Activated T-helper 1 cell treated with Interleukin-2 at 50 U/mL for 16 hours (primary cell): ENCODE results near the gene PTPRN2.
A peak's percentile ranks its signal among the peaks of the same experiment; 100 is the strongest.

Experiments used
- DNase-seq: peaks from one replicate; pipeline ENCODE4 v3.0.0-alpha.2; 2020; ENCODE audit warnings: low read depth

PTPRN2 gene

DNA sequence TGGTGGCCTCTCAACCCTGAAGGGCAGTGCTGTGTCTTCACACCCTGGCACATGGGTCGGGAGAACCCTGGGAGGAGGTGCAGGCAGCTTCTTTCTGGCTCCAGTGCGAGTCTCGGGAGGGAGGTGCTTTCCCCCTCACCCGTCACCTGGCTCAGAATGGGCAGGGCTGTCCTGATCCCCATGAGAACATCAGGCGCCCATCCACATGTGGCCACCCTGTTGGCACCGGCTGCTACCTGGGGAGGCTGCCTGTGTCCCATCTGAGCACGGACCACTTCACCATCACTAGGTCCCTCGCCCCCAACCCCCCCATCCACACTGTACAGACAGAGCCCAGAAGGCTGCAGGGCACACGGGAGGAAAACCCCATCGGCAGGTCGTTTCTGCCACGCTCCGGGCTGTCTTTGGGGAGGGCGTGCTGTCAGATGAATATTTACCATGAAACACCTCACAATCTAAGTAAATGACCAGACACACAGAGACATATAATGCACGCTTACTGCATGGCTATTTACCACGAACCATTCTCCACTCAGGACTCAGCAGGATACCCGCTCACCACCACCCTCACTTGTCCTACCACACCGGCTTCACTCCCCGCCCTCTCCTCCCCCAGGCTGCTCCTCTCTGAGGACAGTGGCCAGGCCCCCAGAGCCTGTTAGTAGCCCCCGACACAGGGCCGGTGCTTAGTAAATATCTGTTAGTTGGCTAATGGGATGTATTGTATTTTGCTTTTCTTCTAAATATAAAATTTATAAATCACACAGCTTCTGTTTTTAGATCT, 968.6 kb downstream of the PTPRN2 start:
- no peak for DNase-seq

DNA sequence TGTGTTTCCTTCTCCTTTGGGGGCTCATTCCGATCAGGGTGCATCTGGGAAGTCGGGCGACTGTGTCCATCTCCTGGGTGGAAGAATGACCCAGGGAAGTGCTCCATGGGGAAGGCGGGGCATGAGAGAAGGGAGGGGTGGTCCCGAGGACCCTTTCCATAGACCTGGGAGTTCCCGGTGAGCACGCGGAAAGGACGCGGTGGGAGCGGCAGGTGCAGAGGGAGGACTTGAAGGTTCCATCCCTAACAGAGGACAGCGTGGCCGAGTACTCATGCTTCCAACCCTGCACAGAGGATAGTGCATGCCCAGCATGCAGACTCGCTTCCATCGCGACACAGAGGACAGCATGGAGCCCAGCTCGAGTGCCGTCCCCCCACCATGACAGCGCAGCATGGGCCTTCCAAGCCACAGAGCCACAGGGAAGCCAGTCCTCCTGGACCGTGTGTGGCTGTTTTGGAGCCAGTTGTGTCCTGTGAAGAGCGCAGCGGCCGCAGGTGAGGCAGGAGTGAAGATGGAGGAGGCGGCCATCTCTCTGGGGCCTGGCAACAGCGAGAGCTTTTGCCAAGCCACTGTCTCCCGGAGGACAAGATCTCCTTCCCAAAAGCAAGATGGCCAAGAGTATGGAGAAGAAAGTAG, 969.4 kb downstream of the PTPRN2 start:
- no peak for DNase-seq

DNA sequence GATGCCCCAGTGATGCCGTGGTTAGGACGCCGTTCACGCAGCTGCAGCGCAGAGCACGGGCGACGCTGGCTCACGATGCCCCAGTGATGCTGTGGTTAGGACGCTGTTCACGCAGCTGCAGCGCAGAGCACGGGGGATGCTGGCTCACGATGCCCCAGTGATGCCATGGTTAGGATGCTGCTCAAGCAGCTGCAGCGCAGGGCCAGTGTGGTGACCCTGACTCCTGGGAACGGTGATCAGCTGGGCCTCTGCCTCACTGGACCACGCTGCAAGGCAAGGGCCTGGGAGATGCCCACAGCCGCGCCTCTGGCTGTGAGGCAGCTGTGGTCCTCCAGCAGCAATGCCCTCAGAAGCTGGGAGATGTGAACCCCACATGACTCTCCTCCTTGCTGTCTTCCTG, 970.2 kb downstream of the PTPRN2 start:
- no peak for DNase-seq

DNA sequence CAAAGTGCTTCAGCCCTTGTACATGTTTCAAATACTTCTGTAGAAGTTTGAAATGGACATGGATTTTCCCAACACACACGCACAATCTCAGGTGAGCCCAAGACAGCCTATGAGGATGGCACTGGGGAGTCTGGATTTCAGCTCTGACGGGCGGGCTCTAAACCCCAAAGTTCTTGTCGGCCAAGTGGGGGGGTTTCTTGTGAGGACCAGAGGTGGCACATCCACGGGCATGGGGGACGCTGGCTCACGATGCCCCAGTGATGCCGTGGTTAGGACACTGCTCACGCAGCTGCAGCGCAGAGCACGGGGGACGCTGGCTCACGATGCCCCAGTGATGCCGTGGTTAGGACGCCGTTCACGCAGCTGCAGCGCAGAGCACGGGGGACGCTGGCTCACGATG, 970.7 kb downstream of the PTPRN2 start:
- no peak for DNase-seq

DNA sequence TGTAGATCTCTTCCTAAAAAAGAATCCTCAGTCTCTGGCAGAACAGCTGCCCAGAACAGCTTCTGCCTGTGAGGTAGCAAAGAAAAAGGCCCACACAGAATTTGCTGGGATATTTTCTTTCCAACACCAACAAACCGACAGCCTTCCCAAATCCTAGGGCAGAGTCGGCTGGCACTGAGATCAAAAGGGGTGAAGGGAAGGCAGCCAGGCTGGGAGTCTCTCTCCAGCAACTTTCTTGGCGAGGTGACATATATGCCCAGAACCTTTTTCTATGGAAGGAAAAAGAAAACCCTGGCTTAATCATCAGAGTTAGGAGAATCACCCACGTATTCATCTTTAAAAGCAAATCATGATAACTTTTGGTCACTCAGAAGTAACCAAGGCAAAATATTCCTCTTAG, 971.2 kb downstream of the PTPRN2 start:
- no peak for DNase-seq

DNA sequence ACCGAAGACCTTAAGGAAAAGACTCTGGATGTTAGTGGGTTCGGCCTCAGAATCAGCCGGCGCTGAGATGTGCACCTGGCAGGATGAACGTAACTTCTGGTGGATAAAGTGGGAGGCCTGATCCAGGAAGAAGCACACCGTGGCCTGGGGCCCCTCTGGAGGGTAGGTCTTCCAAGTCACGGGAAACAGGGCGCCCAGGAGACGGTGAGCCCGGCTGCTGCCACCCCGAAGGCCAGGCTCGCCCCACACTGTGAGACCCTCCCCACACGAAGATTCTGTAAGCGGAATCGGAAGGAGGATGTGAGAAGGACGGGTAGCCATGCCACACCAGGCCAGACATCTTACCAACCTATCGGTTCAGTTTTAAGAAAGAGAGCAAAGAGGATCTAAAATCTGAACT, 971.8 kb downstream of the PTPRN2 start:
- no peak for DNase-seq

DNA sequence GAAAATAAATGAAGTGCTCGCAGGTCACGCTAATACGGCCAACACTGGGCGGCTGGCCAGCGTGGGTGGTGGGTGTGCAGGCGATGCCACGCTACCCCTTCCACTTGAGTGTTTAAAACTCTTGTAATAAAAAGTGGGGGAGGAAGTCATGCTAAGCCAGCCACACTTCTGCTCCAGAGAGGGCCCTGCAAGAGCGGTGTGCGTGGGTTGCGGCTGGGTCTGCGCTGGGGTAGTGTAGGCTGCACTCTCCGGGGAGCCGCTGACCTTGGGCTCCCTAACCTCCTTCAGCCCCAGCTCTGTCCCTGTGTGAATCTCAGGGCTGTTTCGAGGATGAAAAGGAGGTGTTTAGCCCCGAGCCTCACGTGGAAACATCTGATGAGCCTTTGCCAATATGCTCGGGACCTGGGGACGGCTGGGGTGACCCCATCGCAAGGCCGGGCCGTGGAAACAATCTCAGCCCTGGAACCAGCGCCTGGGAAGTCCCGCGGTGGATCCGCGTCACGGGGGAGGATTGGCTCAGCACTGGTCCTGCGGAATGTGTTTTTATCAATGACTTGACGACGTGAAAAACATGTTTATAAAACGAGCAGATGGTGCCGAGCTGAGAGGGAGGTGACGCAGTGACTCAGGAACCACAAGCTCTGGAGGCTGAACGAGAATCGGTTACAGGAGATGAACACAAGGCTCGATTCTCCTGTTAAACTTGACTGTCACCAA, 972.4 kb downstream of the PTPRN2 start:
- DNase-seq, result no peak

DNA sequence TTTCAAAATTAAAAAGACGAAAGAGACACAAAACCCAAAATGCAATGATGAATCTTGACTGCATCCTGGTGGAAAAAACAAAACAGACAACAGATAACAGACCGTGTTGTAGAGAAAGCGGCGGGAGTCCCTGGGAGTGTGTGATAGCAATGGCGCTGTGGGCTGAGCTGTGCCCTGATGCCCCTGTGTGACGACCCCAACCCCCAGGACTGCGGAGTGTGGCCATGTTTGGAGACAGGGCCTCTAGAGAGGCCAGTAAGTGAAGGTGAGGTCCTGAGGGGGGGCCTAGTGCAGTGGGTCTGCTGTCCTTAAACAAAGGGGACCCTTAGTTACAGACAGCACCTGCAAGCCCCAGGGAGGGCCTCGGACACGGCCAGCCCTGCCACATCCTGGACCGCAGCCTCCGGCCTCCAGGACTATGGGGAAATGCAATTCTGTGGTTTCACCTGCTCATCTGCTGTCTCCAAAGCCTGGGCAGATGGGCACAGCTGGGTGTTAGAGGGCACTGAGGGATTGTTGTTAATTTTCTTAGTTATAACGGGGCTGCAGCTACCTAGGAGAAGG, 973.1 kb downstream of the PTPRN2 start:
- no peak for DNase-seq

DNA sequence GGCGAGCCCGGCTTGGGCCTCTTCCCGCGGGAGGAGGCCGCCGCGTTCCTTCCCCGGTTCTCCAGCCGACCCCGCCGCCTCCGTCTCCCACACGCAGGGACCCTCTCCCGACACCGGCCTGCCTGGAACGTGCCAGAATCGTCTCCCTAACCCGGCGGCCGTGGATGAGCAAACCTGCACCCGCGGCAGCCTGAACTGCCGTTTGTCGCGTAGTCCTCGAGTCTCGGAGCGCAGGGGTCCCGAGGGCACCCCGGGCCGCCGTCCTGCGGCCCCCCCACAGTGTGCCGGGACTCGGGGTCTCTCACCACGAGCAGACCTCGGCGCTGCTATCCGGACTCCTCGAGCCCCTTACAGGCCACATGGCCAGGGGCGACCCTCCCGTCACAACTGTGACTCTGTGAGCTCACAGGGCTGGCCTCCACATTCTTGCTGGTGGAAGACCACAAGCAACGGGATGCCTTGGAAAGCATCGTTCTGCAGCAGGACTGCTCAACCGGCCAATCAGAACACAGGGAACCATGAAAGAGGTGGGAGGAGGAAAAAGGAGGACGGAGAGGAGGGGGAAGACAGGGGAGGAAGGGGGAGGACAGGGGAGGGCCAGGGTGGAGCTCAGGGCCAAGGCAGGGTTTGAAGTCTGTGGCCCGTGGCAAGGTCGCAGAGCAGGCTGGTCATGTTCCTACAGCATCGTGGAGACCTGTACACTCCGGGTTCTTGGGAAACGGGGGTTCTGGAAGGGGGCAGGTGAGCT, 973.9 kb downstream of the PTPRN2 start:
- DNase-seq, result no peak

DNA sequence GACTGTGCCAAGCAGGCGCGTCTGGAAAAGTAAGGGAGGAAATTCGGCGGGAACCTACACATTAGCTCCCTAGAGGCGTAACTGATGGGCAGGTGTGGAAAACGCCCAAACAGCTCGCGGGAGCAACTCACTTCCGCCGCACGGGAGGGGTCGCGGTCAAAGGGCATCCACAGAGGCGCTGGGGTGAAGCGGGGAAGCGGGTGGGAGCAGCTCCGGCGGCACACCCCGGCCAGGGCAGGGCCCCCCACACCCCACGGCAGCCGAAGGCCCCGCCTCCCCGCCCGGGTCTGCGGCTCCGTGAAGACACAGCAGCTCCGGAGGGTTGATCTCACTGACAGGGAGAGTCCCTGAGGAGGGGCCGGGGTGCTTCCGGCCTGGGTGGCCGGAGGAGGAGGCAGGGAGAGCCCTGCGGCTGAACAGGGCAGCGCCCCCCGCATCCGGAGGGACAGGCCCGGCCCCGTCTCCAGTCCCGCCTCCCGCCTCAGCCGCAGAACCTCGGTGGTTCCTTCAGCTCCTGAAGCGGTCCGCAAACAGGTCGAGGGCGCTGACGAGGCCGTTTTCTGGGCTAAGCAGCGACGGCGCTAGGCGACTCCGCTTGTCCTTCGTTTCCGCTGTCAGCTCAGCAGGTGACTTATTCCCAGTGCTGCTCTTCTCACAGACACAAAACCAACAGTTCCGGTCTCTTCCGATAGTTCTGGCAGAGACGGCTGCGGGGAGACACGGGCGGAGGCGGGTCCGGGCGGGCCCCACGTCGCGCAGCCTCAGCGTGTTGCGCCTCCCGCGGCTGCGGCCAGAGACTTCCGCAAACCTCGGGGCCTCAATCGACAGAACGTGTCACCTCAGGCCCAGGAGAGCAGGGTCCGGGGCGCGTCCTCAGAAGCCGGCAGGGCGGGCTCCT, 974.7 kb downstream of the PTPRN2 start:
- peak; percentile 65 for DNase-seq

DNA sequence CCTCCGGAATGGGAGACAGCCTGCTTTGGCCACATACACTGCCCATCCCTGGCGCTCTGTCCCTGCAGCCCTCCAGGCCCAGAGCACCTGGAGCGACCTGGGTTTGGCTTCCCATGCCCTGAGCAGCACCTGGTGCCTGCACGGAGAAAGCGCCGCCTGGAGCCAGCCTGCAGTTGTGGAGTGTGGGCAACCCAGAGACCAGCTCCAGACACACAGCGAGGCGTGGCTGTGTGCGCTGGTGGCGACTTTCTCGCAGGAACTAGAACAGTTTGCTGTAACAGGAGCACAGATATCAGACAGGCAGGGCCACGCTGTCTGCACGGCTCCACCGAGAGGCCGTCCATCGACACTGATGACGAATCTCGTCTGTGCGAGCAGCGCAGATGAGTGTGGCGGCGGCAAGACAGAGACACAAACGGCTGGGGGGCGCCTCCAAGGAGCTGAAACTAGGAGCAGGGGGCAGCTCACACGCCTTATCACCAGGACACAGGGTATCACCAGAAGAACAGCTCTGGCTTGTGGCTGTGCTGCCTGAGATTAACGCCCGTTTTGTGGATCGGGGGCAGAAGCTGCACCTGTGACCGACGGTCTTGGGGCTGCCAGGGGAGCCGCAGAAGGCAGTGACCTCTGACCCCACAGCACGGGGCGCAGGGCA, 975.5 kb downstream of the PTPRN2 start:
- DNase-seq, result no peak

DNA sequence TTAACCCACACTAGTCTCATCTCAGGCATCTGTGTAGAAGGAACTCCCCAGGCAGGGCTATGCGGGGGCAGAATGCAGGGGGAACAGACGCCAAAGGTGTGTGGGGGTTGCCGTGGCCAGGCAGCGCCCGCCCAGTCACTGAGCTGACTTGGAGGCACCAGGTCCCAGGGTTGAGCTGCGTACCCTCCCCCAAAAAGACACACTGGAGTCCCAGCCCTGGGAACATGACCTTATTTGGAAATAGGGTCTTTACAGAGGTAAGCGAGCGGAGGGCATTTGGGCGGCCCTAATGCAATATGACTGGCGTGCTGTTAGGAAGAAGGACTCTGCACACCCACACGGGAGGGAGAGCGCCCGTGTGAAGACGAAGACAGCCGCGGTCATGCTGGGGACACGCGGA, 976.3 kb downstream of the PTPRN2 start:
- no peak for DNase-seq

DNA sequence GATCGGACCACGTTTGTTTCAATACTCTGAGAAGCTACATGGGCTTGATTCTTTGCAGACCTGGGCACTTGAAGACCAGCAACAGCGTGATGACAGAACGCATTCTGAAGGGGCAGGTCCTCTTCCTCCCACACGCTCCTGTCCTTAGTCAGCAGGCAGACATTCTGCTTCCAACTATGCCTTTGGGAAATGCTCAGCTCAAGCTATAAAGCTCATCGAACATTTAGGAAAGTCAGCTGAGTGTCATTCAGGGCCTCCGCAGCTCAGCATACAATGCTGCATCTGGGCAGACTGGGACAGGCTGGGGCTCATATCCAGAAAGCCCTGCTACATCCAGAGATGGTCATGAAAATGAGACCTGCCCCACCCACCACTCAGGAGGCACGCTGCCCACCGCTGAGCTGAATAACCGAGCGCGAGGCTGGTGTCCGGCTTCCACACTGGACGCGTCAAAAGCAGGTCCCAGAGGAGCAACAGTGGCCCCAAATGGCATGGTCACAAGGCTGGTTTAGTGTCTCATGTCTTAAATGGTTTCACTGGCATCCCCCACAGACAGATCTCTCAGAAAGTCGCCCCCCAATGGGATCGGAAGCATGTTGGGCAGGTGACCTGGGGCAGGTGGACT, 976.8 kb downstream of the PTPRN2 start:
- DNase-seq, result no peak

DNA sequence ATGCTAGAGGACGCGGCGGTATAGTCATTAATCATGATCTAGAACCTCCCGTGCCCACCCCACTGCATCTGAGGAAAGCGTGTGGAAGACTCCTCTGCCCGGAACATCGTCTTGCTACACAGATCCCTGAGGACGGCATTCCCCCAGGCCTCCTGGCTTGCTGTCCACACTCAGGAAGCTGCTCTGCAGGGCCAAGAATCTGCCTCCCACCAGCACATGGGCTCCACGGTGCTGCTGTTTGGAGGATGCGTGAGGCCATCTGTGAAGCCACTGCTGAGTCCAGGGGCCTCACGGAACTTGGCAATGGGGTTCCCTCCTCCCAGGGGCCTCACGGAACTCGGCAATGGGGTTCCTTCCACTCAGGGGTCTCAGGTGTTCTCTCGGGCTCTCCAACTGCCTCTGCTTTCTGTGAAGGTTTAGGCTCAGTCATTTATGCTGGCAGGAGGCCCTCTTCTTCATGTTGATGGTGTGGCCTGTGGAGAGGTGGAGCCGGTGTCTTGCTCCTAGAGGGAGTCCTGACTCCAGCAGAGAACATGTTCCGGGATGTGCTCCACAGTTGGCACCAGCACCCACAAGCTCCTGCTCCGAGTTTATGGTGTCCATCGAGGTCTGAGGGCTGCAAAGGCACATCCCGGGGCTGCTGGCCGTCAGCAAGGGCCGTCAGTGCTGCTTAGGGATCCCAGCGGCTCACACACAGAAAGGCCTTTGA, 977.5 kb downstream of the PTPRN2 start:
- DNase-seq, result no peak

DNA sequence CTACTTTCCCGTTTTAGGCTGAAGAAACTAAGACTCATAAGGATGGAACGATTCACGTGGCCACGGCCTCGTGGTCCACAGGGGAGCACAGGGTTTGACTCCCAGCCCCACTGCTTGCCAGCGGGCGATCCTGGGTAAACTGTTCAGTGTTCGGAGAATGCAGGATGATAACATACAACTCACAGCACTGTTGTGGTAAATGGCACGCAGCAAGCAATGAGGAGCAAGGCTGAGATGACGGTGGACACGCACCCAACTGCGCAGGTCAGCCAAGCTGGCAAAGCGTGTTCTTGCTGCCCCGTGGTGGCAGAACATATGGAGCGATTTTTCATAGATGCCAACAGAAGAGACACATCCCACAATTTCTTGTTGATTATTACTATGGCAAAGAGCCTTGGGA, 978.1 kb downstream of the PTPRN2 start:
- no peak for DNase-seq

DNA sequence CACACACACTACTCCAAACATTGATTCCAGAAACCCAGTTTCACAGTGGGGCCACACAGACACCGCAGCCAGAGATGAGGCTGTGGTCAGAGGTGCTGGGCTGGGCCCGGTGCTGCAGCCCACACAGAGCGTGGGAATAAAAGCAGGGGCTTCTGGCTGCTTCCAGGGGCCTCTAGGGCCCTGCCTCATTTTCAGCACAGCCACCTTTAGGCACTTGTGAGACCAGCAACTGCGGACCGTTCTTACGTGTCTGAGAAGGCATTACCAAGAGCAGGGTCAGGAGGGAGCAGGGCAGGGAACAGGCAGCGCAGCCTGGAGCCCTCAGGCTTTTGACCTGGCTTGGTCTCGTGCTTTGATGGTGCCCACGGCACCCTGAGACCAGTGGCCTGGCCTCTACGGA, 980.4 kb downstream of the PTPRN2 start:
- DNase-seq, result no peak

DNA sequence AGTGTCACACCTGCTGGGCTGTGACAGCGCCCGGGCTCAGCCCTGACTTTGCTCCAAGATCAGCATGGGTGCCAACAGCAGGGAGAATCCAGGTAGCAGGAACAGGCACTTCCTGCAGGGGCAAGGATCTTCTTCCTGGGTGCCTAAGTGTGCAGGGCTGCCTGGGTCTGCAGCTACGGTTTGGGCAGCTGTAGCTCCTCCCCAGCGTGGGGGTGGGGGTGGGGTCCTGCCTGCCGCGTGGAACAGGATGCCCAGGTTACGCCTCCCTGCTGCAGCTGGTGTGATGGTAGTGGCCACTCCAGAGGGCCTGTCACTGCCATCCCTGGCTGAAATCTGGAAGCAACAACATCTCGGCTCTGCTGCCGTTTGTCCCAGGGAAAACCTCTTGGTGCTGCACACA, 981.5 kb downstream of the PTPRN2 start:
- no peak for DNase-seq

DNA sequence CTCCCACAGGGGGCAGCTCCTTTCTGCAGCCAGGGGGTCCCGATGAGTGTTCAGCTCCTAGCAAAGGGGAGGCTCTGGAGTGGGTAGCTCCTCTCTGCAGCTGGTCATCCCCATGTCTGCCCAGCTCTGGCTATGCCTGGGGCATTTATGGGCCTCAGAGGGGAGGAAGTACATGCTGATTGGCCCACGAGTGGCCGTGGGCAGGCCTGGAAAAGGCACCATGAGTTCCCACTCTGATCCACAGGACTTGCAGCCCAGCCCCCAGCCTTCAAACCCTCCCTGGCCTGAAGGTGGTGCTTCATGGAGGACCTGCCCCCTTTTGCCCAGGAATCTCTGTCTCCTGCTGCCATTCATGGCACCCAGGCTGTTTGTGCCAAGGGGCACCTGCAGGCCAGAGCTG, 982.0 kb downstream of the PTPRN2 start:
- no peak for DNase-seq

DNA sequence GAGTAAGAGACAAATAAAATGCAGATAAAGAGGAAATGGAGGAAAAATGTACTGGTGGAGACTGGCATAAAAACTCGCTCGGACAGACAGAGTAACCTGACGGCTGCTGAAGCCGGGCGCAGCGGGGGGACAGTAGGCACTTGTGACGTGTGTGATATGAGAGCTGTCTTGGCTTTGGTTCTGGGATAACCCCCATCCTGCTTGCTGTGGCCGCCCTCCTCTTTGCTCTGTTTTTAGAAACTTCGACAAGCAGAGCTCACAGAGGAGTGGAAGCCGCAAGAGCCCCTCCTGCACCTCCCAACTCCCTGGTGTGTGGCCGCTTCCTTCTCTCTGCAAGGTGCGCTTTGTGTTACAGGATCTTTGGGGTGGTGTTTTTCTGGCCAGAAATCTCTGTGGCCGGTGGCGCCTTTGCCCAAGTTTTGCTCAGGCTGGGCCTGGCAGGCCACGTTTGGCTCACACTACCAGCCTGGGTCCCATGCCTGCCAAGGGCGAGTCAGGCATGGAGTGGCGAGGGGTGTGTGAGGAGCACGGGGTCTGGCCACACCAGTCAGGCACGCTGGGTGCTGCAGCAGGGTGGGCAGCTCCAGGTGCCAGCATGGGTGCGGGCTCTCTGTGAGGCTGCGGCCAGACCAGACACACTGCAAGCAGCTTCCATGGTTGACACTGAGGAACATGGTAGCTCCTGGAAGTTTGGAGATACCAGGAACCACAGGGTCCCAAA, 982.8 kb downstream of the PTPRN2 start:
- DNase-seq, result no peak
